ENCODE results near the gene FOXJ1.

GRCh38 chr17:76138896-76139752, 1.9 kb downstream of the FOXJ1 start:
- TF ChIP-seq POLR2A (IDR thresholded peaks at IDR 0.05; ENCODE audit: low read length): no peak
- no peak for TF ChIP-seq GATA1 (IDR thresholded peaks at IDR 0.05; ENCODE audit: low read depth, low read length)
